Testis (tissue), 3 donors: ENCODE results near the gene FMNL2. TPM values are rescaled to one million over a fixed set of nuclear protein-coding genes. Genes with fewer than 3 reads are reported as not detected.

ENCODE experiments used
- DNase-seq: peaks from one replicate; pipeline ENCODE4 v3.0.0-alpha.2; 2019
- H3K27ac ChIP-seq, 2 donors: fragments of 200-600 bp; sonication (generic); one replicate each; pipeline ENCODE4 v1.5.1; 2019
- H3K27me3 ChIP-seq: fragments of 200-600 bp; sonication (generic); one replicate; pipeline ENCODE4 v1.5.1; 2019
- H3K36me3 ChIP-seq: fragments of 200-600 bp; sonication (generic); one replicate; pipeline ENCODE4 v1.5.1; 2017; ENCODE audit warnings: low read depth; ENCODE audit errors: missing control alignments
- H3K4me1 ChIP-seq: fragments of 200-600 bp; sonication (generic); one replicate; pipeline ENCODE4 v1.5.1; 2019
- H3K4me3 ChIP-seq, 2 donors: fragments of 200-600 bp; sonication (generic); one replicate each; pipeline ENCODE4 v1.5.1; 2017 to 2019
- H3K9me3 ChIP-seq: fragments of 200-600 bp; sonication (generic); one replicate; pipeline ENCODE4 v1.5.1; 2017
- POLR2A ChIP-seq: fragments of 450-650 bp; IDR thresholded peaks from one replicate; pipeline ENCODE4 v1.6.1; 2017; ENCODE audit warnings: antibody characterized with exemption, mild to moderate bottlenecking, moderate library complexity
- WGBS, 2 donors: methylation state at CpG; one replicate each; pipeline ENCODE4 v1.1.5; 2018; 5-methylcytosine and 5-hydroxymethylcytosine counted together
- intact Hi-C: fragments of 100-400 bp; cut with DNase I; formaldehyde crosslinking; loops from one replicate; pipeline ENCODE4 v1.15.1; 2023; ENCODE audit warnings: low total_unique reads
- polyA plus RNA-seq: library from polyadenylated mRNA; stranded (reverse); fragments of 350-450 nt; fragmentation: Illumina TruSeq; extraction: RNeasy Lipid Tissue Mini Kit (QIAGEN cat#74804); gene quantifications from one replicate; pipeline ENCODE4 v1.2.3, GENCODE V29; 2014; ENCODE audit warnings: low read depth, low replicate concordance; ENCODE audit not compliant: insufficient read depth
- total RNA-seq, 2 donors: library from RNA; depleted of rRNA; stranded (reverse); fragments of >200 nt; gene quantifications; one replicate each; pipeline ENCODE4 v1.2.3, GENCODE V29; 2016
- TF ChIP-seq, protein P1 (sequence below), 3 experiments: fragments of 450-650 bp in 2 of 3; fragments of 200-600 bp in 1 of 3; sonication (generic) in 1 of 3; IDR thresholded peaks; one replicate each; pipeline ENCODE4 v1.5.1; 2016 to 2019; ENCODE audit warnings: antibody characterized with exemption in 3 of 3, mild to moderate bottlenecking in 2 of 3, moderate library complexity in 1 of 3

FMNL2 gene
- total and polyA plus RNA-seq, 3 donors from 2014 or later: 15.4 to 19.8 (median 16.8) TPM

DNA sequence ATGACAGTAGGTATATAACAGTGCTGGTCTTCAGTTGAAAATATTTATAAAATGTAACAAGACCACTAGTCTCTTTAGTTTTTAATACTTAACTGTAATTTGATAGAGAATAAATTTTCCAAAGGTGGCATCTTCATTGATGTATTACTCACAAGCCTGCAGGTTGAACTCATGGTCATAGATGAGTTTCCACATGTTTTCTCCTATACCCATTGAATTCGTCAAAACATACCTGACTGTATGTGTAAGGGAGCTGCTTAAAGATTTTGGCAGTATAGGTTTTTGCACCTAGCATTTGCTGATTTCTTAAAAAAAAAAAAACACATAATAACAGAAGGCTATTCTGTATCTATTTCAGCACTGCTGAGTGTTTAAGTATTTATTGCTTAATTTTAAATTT lies 112.9 kb downstream of the FMNL2 start:
- TF ChIP-seq, protein P1, sequence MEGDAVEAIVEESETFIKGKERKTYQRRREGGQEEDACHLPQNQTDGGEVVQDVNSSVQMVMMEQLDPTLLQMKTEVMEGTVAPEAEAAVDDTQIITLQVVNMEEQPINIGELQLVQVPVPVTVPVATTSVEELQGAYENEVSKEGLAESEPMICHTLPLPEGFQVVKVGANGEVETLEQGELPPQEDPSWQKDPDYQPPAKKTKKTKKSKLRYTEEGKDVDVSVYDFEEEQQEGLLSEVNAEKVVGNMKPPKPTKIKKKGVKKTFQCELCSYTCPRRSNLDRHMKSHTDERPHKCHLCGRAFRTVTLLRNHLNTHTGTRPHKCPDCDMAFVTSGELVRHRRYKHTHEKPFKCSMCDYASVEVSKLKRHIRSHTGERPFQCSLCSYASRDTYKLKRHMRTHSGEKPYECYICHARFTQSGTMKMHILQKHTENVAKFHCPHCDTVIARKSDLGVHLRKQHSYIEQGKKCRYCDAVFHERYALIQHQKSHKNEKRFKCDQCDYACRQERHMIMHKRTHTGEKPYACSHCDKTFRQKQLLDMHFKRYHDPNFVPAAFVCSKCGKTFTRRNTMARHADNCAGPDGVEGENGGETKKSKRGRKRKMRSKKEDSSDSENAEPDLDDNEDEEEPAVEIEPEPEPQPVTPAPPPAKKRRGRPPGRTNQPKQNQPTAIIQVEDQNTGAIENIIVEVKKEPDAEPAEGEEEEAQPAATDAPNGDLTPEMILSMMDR (IDR thresholded peaks at IDR 0.05): no peak
- TF ChIP-seq POLR2A: no peak
- H3K4me3 ChIP-seq: no peak overlapping the region
- no peak overlapping the region for H3K27ac ChIP-seq
- H3K4me1 ChIP-seq: peaks cover 8% of the 10 kb centered on the region
- 95 to 98% methylated on average over 1 of the region's 1 CpG for WGBS, 2 donors
- no peaks in the 10 kb centered on the region for H3K36me3 ChIP-seq
- intact Hi-C loops: no loop called here
- H3K27me3 ChIP-seq: no peaks in the 10 kb centered on the region
- H3K9me3 ChIP-seq: no peaks in the 10 kb centered on the region
- DNase-seq: no peak

DNA sequence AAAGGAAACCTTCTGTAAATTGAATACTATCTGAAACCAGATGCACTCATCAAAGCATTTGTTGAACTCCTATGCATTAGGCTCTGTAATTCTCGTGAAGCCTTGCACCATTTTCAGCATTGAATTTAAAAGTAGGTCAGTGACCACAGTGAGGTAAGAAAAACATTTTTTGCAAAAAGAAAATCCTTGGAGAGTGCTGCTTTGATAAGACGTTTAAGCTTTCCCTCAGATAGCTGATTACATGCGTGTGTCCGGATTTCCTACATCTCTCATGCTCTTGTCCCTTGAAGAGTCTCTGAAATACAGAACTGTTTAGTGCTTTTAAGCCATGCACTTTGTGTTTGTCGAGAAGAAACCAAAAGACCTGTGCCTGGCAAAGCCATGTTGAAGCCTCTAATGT lies 113.6 kb downstream of the FMNL2 start:
- Histone ChIP-seq H3K36me3 (no peaks in the 10 kb centered on the region), H3K27ac (no peak overlapping the region), H3K4me3 (no peak overlapping the region), H3K4me1 (peaks cover 6% of the 10 kb centered on the region), H3K27me3 (no peaks in the 10 kb centered on the region), H3K9me3 (no peaks in the 10 kb centered on the region)
- intact Hi-C loops: no loop called here
- TF ChIP-seq, protein P1 (IDR thresholded peaks at IDR 0.05): no peak
- TF ChIP-seq POLR2A: no peak
- no peak for DNase-seq
- 46 to 55% methylated on average over 5 of the region's 5 CpGs for WGBS, 2 donors

DNA sequence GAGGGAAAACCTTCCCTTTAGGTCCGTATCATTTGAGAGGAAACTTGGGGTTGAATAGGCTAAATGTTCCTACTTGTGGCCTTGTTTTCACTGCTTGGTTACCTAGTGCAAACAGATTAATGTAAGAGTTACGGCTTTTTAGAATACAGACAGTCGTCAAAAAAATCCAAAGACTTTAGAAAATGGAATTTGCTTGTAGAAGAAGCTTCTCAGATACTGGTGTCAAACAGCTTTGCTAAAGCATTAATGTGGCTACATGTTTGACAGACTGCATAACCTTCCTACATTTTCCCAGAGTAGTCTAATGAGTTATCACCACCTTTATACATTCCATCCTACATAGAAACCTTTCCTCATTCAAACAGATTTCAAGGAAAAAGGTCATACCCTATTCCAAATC lies 114.6 kb downstream of the FMNL2 start:
- Histone ChIP-seq H3K27ac (no peak overlapping the region), H3K27me3 (no peaks in the 10 kb centered on the region), H3K36me3 (no peaks in the 10 kb centered on the region), H3K4me1 (no peaks in the 10 kb centered on the region), H3K4me3 (no peak overlapping the region), H3K9me3 (no peaks in the 10 kb centered on the region)
- WGBS, 2 donors: 78 to 89% methylated on average over 3 of the region's 3 CpGs
- intact Hi-C loops: no loop called here
- DNase-seq: no peak
- TF ChIP-seq, protein P1 (IDR thresholded peaks at IDR 0.05): no peak
- TF ChIP-seq POLR2A: no peak

DNA sequence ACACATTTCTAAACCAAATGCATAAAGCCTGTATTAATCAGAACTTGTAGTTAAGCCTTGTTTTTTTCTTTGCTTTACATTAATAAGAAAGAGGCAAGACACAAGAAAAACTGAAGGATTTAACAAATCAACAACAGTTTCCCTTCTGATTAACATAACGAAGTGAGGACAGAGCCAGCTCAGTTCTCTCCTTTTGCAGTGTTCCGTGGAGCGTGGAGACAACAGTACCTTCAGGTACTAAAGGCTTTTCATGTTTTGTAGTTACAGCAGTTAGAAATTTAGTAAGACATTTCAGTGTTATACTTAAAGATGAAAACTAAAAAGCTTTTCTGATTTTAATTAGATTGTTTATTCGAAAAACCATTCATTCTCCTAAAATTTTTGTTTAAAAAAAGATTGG lies 115.2 kb downstream of the FMNL2 start:
- no peak for DNase-seq
- Histone ChIP-seq H3K9me3 (no peaks in the 10 kb centered on the region), H3K27ac (no peak overlapping the region), H3K27me3 (no peaks in the 10 kb centered on the region), H3K36me3 (no peaks in the 10 kb centered on the region), H3K4me3 (no peak overlapping the region), H3K4me1 (no peaks in the 10 kb centered on the region)
- WGBS, 2 donors: 85 to 93% methylated on average over 4 of the region's 4 CpGs
- intact Hi-C loops: no loop called here
- TF ChIP-seq POLR2A: no peak
- TF ChIP-seq, protein P1 (IDR thresholded peaks at IDR 0.05): no peak

DNA sequence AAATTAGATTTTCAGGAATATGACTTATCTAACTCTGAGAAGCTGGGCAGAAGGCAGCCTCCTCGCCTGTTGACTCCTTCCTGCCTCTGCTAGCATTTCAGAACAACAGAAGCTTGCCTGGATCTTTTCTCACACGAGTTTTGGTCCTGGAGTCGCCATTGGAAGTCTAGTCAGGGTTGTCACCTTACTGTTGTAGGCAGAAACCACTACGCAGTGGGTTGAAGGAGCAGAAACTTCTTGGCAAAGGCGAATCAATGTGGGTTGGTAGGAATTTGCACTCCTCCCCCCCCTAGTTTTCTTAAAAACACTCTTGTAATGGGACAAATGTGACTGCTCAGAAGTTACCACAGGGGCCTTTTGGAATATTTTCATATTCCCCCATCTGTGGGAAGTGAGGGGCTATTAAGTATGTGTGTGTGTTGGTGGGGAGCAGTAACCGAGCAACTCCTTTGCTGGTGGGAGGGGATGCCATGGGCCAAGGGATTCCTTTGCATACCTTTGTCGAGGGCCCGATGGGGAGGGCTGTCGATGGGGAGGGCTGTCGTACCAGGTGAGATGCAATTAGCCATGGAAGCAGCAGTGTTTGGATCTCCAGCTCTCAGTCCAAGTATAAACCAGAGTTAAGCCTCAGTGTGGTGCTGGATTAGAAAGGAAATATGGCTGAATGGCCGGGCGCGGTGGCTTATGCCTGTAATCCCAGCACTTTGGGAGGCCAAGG lies 117.4 kb downstream of the FMNL2 start:
- WGBS, 2 donors: 85 to 86% methylated on average over 13 of the region's 13 CpGs
- Histone ChIP-seq H3K27me3 (no peaks in the 10 kb centered on the region), H3K36me3 (no peaks in the 10 kb centered on the region), H3K4me1 (no peaks in the 10 kb centered on the region), H3K9me3 (no peaks in the 10 kb centered on the region), H3K4me3 (no peak overlapping the region), H3K27ac (no peak overlapping the region)
- TF ChIP-seq POLR2A: no peak
- TF ChIP-seq, protein P1 (IDR thresholded peaks at IDR 0.05): no peak
- no peak for DNase-seq
- intact Hi-C loops: no loop called here
